Inferior parietal cortex (tissue), 1 donor: ENCODE data around the gene STXBP6.

ENCODE experiments used
- DNase-seq: peaks from one replicate; pipeline ENCODE4 v3.0.0-alpha.2; 2016; ENCODE audit errors: extremely low spot score

Gene STXBP6

GRCh38 chr14:24915958-24916595 lies 133.9 kb downstream of the STXBP6 start:
- no peak for DNase-seq

GRCh38 chr14:24915403-24915921 lies 134.5 kb downstream of the STXBP6 start:
- no peak for DNase-seq

- no peak for DNase-seq
These were observed 136.2 kb downstream of the STXBP6 start for GRCh38 chr14:24913746-24914145.

DNA sequence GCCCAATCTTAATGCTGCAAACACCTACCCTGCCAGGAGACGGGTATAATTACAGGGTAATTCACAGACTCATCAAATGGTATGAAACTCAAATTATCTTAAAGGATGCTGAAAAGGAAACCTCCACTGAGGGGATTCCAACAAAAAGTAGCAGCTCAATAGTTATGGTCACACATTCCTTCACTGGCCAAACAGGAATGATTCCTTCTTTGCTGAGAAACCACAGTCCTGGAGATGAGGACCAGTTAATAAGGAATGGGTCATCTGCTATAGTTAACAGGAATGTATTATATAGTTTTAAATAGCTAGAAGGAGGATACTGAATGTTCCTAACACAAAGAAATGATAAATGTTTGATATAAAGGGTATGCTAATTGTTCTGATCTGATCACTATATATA lies 136.9 kb downstream of the STXBP6 start:
- no peak for DNase-seq

GRCh38 chr14:24911324-24912109 lies 138.4 kb downstream of the STXBP6 start:
- DNase-seq, result no peak

- no peak for DNase-seq
These were observed 139.4 kb downstream of the STXBP6 start for GRCh38 chr14:24910408-24910986.

DNA sequence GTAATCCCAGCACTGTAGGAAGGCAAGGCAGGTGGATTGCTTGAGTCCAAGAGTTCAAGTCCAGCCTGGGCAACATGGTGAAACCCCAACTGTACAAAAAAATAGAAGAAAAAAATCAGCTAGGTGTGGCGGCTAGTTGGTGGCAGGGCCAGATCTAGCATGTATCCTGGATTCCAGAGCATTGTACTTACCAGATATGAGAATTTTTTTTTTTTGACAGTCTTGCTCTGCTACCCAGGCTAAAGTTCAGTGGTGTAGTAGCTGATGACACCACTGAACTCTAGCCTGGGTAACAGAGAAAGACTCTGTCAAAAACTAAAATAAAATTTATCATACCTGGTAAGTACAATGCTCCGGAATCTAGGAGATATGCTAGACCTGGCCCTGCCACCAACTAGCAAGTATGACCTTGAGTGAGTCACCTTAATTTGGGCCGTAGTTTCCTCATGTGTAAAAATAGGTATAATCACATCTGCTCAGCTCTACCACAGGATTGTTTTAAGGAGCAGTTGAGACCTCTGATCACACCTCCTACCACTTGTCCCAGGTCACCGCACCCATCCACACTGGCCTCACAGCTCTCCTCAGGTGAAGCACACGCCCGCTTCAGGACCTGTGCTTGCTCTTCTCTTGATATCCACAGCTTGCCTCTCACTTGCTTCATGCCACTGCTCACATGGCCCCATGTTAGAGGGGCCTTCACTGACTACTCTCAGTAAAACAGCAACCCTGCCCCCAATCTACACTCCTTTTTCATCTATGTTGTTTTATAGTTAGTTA lies 140.2 kb downstream of the STXBP6 start:
- no peak for DNase-seq

DNA sequence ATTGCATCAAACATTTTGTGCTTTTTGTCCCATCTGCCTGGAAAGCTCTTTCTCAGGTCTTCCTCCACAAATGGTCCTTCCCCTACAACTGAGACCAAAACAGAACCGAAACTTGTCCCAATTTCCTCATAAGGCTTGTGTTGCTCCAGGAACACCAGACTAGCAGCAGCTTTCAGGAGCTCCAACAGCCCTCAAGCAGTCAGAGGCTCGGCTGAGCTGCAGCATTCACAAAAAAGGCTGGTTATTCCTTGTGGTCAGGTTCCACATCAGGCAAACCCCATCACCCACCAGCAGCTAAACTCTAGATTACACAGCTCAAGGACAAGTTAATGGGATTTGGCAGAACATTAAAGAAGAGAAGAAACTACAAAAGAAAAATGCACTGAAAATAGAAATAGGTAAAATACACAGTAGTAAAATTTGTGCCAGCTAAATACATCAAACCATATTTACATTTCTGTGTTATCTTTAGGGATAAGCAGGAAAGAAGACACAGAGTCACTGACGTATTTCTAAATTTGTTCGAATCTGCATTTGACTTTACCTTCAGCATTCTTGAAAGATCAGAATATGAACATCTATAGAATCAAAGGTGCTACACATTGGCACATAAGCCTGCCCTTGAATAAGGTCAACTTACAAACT lies 141.2 kb downstream of the STXBP6 start:
- DNase-seq, result no peak

GRCh38 chr14:24904533-24904932 lies 145.4 kb downstream of the STXBP6 start:
- DNase-seq, result no peak

- no peak for DNase-seq
These were observed 146.6 kb downstream of the STXBP6 start for GRCh38 chr14:24903337-24903736.

DNA sequence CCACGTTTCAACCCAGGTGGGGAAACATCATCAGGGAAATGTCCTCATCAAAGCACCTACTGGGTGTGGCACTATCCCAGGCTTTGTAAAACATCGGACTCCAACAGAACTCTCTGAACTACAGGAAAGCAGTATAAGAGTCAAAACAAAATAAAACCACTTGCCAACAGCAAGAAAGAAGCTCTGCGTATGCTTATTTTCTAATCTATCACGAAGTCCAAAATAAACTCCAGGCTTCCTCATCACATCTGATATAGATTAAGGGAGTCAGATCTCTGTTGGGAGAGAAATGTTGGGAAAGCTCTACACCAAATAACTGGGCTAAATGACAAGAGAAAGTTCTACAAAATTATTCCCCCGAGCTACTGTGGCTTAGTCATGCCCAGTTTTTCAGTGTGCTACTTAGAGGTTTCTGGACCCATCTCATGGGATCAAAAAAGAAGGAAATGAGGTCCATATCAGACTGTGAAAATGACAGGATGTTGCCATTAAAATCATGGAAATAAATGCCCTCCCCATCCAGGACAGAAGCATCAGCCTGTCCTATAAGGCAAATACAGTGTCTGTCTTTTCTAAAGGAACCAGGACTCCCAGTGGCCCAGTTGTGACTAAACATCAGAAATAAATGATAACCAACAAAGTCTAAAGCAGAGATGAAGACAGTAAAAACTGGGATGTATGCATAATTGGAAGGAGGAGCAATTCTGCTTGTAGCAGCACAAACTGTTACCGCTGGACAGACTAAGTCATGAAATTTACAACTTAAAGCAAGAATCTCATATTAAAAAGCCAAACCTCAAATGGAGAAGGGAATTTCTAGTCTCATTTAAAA lies 149.5 kb downstream of the STXBP6 start:
- DNase-seq, result no peak

- DNase-seq, result no peak
These were observed 152.2 kb downstream of the STXBP6 start for GRCh38 chr14:24897793-24898192.

GRCh38 chr14:24895622-24896021 lies 154.3 kb downstream of the STXBP6 start:
- no peak for DNase-seq

GRCh38 chr14:24895243-24895583 lies 154.7 kb downstream of the STXBP6 start:
- no peak for DNase-seq

GRCh38 chr14:24894583-24895242 lies 155.2 kb downstream of the STXBP6 start:
- DNase-seq, result no peak

GRCh38 chr14:24892497-24893051 lies 157.4 kb downstream of the STXBP6 start:
- no peak for DNase-seq

- DNase-seq, result no peak
These were observed 157.9 kb downstream of the STXBP6 start for GRCh38 chr14:24891987-24892496.

DNA sequence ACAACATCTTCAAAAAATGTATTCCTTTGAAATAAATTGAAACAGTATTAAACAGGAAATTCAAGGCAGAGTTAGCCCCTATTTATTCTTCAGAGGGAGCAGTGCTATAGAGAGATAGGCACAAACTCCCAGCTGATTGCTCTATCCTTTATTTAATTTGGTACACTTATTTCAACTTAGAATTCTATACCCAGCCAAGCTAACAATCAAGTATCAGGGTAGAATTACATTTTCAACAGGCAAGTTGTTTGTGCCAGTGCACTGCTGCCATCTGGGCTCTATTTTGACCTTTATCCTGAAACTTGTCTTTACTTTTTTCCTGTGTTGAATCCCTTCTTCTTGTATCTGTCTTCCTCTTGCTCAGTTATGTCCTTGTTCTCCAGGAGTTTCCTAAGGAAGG lies 159.2 kb downstream of the STXBP6 start:
- DNase-seq, result no peak

- no peak for DNase-seq
These were observed 160.1 kb downstream of the STXBP6 start for GRCh38 chr14:24889843-24890242.

DNA sequence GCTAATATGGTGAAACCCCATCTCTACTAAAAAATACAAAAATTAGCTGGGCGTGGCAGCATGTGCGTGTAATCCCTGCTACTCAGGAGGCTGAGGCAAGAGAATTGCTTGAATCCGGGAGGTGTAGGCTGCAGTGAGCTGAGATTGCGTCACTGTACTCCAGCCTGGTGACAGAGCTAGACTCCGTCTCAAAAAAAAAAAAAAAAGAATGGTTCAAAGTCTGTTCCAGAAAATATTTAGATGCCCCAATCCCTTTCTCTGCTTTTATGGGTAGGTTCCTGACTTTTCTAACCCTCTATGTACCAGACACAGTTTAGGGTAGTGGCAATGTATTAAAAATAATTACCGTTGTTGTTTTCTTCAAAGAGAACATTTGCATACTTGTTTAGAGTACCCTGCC lies 161.4 kb downstream of the STXBP6 start:
- DNase-seq, result no peak
